HG03571 (cell line): ENCODE measurements around the gene UBTF.

Experiments used
- ATAC-seq: cut with Tn5 transposase; IDR thresholded peaks from one replicate; pipeline ENCODE4 v1.9.1; 2021; ENCODE audit not compliant: unreplicated experiment

Gene UBTF

DNA sequence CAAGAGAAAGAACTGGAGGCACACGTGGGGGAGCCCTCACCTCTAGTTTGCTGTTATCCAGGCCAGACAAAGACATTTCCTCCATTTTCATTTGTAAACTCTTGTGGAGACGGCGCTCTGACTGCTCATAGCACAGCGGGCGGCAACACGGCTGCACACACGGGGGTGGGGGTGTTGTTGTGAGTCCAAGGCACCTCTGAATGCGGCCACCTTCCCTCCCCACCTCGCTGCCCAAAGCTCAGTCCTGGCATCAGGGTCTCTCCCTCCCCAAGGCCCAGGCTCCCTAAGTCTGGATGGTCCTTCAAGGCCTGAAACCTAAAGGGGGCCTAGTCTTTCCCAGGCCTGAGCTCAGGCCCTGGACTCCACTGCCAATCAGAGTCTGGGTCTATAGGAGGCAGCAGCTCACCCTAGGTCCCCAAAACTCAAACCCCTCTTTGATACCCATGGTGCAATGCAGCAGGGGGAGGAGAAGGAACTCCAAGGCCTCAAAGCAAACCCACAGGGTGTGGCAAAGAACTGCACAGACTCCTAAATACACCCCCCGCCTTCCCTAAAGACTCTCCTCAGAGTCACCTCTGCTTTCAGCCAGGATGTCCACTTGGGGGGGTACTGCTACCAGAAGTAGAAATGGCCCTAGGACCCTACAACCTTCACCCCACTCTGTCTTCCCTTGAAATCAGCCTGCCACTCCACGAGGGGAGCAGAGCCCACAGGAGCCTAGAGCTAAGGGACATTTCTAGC is 21.3 kb downstream of the UBTF start:
- ATAC-seq: no peak

DNA sequence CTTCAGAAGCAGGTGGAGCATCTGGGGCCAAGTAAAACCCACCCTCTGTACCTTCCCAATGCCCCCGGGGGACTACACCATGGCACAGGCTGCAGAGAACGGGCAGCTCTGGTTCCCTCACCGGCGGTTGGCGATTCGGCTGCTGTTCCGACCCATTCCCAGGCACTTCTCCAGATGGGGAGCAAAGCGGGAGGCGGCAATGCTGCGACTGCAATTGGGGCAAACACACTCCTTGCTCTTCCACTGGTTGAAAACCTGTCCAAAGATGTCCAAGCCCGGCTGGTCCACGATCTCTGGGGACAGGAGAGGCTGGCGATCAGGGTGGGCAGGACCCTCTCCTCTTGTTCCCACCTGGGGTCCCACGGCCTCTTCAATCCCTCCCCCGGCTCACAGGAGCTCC is 22.4 kb downstream of the UBTF start:
- no peak for ATAC-seq

DNA sequence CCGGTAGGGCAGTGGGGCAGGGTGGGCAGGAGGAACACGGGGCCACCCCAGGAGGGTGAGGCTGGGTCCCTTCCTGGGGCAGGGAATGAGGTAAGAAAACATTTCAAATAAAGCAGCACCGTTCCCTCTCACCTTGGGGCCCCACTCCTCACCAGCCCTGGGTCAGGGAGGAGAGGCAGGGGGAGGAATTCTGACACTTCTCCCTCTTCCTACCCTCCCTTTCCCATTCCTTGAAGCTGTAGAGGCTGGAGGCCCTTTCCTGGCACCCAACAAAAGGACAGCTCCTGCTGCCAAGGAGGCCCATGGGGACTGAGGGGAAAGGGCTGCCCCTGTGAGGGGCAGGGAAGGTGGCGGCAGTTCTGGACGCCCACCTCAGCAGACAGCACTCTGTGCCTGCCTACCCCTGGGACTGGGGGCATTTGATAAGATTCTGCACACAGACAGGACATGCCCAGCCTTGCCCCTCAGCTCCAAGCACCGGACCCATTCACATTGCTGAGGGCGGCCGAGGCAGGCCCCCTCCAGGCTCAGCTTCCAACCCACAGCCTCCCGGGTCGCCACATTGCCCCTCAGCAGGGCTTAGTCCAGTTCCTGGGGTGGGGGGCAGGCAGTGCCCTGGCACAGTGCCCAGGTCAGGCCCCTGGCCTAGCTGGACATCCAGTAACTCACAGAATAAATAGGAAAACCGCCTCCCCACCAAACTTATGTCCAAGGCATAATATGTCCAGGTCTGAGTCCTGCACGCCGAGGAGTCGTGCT is 26.0 kb downstream of the UBTF start:
- ATAC-seq: no peak

DNA sequence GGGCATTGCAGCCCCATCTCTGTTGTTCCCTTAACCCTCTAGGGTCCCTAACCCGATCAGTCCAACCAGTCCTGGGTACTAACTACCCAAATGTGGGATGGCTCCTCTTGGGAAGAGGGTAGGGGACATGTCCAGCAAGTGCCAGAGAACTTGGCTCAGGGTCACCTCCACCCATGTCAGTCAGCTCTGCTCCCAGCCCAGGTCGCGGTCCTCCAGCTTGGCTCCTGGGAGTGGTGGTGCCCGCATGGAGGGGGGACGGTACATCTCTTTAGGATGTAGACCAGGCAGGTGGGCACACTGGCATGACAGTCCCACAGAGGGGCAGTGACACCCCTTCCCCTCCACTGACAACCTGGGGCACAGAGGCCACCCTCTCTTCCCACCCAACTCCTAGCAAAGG is 26.7 kb downstream of the UBTF start:
- no peak for ATAC-seq

DNA sequence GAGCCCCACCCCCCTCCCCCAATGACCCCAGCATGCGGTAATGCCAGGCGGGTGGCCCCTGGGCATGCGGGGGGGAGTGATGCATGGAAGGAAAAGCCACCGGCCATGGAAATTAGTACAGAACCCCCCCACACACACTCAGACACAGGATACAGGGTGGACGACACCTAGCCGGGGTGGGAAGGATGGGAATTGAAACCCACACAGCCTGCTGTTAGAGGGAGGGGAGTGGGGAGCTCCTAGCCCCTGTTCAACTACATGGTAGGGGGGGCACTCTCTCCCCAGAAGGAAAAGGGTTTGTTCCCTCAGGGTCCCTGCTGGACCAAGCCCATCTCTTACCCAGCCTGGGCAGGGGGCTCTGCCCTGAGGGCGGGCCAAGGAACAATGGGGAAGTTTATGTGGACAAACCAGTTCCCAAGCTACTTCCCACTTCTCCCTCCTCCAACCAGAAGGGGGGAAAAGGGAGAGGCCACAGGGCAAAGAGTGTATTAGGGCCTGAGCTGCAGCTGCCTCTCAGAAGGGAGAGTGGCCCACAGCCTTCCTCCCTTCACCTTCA is 27.5 kb downstream of the UBTF start:
- no peak for ATAC-seq

DNA sequence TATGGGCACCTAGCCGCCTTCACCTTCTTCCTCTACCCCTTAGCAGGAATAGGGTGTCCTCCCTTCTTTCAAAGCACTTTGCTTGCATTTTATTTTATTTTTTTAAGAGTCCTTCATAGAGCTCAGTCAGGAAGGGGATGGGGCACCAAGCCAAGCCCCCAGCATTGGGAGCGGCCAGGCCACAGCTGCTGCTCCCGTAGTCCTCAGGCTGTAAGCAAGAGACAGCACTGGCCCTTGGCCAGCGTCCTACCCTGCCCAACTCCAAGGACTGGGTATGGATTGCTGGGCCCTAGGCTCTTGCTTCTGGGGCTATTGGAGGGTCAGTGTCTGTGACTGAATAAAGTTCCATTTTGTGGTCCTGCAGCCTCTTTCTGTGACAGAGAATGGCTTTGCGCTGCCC is 28.1 kb downstream of the UBTF start:
- no peak for ATAC-seq

DNA sequence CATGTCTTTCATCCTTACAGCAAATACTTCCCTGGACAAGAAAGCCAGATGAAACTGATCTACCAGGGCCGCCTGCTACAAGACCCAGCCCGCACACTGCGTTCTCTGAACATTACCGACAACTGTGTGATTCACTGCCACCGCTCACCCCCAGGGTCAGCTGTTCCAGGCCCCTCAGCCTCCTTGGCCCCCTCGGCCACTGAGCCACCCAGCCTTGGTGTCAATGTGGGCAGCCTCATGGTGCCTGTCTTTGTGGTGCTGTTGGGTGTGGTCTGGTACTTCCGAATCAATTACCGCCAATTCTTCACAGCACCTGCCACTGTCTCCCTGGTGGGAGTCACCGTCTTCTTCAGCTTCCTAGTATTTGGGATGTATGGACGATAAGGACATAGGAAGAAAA is 29.0 kb downstream of the UBTF start:
- ATAC-seq: no peak

DNA sequence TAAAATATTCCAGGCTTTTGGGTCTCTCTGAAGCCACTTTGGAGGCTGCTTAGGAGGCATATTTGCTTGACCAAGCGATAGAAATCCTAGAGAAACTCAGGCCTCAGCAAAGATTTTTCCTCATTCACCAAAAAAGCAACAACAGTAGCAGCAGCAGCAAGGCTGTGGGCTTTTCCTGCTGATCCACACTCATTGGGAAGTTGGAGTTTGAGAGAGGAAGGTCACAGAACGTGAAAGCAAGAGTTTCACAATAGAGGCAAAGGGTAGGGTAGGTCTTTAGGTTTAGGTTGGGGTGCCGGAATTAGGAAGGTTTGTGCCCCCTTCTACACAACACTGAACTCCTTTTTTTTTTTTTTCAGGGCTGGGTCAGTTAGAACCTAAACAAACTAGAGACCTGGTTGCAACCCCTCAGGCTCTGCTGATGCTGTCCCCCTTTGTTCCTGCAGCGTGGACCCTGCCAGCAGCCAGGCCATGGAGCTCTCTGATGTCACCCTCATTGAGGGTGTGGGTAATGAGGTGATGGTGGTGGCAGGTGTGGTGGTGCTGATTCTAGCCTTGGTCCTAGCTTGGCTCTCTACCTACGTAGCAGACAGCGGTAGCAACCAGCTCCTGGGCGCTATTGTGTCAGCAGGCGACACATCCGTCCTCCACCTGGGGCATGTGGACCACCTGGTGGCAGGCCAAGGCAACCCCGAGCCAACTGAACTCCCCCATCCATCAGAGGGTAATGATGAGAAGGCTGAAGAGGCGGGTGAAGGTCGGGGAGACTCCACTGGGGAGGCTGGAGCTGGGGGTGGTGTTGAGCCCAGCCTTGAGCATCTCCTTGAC is 30.7 kb downstream of the UBTF start:
- ATAC-seq: no peak

DNA sequence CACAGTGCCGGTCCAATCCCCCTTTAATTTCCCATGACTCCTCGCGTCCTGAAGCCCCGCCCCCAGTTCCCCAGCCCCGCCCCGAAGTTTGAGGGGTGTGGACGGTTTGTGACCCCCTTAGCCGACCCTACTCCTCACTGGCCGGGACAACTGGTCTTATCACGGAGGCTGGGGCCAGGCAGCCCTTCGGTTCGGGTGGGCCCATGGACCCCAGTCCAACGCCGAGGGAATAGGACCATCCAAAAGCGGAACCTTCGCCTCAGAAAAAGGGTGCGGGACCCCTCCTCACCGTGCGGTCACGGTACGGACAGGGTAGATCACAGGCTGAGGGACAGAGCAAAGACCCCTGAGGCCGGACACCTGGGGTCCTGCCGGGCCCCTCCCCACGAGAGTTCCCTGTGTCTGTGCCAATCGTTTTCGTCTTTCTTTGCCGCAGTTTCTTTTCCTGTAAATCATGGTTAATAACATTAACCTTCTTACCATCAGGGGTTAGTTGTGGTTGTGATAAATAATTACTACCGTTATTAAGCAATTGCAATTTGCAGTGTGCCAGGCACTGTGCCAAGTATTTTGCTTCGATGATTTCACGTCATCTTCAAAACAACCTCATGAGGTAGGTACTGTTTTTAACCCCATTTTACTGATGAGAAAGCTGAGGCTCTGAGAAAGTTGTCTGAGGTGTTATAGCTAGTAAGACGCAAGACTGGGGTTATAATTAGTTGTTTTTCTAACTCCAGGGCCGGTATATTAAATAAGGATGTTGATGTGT is 32.2 kb downstream of the UBTF start:
- peak; percentile 38 for ATAC-seq

DNA sequence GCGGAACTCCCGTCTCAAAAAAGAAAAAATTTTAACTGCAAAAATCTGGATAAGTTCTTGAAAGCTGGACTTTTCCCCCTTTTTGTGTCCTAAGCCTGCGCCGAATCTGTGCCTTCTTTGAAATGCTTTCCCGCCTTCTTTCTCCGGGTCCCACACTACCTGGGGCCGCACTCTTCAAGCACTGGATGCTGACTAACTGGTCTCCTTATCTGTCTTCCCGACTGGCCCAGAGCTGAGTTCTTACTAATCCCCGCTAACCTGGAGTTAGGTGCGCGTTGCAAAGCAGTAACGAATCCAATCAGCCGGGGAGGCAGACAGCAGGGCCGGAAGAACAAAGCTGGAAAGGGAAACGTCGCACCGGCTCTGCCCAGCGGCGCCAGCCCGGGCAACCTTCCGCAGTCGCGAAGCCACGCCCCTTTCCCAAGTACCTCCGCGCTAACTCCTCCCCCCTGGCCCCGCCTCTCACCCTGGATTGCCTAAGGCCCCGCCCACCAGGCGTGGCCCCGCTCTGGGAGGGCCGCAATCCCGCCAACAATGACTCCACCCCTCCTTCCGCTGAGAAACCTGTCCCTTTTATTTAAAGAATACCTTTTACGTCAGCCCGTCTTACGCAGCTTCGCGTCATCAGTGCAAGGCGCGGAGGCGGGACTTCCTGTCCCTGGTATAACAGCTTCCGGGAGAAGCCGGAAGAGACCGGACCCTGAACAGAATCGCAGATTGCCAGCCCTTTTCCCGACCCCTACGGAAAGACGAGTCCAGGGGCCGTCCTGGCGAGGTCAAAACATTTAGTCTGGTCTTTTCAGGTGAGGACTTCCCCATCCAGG is 33.0 kb downstream of the UBTF start, which contains the start of gene TMUB2:
TSS of gene TMUB2 (plus strand) at position 666 of the 824 bp plus-strand sequence. CDS start 737 bp downstream, outside the sequence.
- ATAC-seq: peak; percentile 85

DNA sequence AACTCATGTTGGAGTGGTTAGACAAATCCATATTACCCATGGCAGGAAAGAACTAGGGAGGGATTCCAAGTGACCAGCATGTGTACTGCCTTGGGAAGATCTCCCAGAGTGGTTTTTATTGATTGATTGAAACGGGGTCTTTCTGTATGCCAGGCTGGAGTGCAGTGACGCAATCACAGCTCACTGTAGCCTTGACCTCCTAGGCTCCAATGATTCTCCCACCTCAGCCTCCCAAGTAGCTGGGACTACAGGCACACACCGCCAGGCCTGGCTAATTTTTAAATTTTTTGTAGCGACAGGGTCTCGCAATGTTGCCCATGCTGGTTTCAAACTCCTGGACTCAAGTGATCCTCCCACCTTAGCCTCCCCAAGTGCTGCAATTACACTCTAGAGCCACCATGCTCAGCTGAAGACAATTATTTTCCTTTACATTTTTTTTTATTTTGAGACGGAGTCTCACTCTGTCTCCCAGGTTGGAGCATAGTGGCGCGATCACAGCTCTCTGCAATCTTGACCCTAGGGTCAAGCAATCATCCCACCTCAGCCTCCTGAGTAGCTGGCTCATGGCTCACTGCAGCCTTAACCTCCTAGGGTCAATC is 35.2 kb downstream of the UBTF start:
- ATAC-seq: no peak

DNA sequence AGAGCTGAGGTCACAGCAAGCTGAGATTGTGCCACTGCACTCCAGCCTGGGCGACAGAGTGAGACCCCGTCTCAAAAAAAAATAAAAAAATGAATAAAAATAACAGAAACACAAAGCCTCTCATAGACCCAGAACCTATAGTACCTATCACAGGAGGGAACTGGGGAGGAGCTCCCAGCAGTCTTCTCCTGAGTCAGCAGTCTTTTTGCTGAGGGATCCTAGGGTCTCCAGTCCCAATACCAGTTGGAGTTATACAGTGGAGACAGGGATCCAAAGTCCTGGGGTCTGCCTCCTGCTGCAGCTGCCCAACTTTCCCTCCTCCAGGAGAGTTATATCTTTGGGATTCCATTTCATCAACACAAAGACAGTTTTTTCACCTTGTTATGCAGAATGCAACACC is 36.5 kb downstream of the UBTF start:
- no peak for ATAC-seq

DNA sequence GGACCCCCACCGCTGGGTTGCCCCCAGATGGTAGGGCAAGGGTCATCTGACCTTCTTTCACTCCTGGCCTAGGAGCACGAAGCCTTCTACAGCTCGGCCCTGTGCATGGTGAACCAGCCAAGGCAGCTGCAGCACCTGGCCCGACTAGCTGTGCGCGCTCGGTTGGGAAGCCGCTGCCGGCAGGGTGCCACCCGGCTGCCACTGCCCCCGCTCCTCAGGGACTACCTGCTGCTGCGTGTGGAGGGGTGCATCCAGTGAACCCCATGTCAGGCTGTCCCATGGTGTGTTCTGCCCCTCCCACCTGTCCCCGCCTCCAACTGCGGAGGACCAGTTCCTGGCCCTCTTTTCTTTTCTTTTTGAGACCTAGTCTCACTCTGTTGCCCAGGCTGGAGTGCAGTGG is 41.3 kb downstream of the UBTF start:
- ATAC-seq: no peak

DNA sequence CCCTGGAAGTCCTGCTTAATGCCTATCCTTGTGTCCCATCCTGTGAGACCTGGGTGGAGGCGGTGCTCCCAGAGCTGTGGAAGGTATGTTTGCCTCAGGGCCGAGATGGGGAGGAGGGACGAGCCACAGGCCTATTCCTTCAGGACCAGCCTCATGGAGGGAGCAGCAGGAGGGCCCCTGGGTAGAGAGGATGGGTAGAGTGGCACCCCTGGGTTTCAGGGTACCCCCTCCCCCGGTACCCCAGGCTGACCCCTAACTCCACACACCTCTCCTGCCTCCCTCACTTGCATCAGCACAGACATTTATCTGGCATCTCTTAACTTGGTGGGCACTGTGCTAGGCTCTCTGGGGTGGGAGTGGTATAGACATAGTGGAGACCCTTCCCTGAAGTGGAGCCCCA is 41.8 kb downstream of the UBTF start:
- no peak for ATAC-seq

DNA sequence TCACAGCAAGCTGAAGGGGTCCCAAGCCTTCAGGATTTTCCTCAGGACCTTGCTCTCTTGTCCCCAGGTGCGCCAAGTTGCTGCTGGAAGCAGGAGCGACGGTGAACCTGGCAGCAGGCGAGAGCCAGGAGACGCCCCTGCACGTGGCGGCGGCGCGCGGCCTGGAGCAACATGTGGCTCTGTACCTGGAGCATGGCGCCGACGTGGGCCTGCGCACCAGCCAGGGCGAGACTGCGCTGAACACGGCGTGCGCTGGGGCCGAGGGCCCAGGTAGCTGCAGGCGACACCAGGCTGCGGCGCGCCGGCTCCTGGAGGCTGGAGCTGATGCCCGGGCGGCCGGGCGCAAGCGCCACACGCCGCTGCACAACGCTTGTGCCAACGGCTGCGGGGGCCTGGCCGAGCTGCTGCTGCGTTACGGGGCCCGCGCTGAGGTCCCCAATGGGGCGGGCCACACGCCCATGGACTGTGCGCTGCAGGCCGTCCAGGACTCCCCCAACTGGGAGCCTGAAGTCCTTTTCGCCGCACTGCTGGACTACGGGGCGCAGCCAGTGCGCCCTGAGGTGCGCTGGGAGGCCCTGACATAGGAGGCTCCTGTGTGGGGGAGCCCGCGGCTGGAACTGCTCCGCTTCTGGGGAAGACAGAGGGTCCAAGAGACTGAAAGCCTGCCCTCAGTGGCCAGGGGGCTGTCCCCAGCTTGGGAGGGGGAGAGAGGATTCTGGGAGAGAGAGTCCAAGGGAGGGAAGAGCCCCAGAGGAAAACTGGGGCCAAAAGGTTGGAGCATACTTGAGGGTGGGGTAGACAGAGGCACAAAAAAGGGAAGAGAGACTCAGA is 42.6 kb downstream of the UBTF start:
- ATAC-seq: no peak

DNA sequence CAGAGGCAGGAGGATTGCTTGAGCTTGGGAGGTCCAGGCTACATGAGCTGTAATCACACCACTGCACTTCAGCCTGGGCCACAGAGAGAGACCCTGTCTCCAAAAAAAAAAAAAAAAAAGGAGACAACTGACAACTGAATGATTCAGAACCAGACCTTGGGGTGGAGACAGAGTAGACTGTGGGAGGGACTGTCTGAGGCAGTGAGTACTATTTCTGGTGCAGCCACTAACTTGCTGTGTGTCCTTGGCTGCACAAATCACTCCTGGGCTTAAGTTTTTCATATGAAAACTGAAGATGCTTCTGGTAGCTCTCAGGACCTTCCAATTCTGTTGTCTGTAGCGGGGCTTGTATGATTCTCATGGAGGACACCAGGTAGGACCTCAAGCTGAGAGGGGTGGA is 43.2 kb downstream of the UBTF start:
- ATAC-seq: no peak

DNA sequence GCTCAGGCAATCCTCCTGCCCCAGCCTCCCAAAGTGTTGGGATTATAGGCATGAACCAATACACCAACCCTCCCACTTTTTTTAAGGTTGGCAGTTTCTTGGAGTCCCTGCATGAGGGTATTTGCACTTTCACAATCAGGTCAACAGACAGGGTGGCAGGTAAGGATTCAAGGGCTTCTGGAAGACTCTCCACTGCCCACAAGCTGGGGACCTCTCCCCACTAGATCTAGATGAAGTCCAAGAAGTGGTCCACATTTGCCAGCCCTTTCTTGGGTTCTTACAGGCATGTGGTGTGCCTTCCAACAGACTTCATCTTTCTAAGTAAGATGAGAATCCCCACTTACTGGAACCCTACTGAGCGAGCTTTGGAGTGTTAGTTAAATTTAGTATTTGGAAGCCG is 45.0 kb downstream of the UBTF start:
- no peak for ATAC-seq

DNA sequence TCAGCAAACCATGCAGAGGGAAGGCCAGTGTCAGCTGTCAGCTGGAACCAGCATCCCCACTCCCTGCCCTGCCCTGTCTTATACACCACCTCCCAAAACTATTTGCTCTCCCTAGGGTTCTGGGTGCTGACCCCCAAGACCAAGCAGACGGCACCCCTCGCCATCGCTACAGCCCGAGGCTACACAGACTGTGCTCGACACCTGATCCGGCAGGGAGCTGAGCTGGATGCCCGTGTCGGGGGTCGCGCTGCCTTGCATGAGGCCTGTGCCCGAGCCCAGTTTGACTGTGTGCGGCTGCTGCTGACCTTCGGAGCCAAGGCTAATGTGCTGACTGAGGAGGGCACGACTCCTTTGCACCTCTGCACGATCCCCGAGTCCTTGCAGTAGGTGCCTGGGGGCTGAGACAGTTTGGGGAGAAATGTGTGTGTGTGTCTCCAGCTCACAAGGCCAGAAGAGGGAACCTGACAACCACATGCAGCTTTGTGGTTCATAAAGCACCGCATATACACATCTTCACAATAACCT is 47.5 kb downstream of the UBTF start:
- no peak for ATAC-seq
